ENCODE data around the gene TBC1D10A.
A peak's percentile ranks its signal among the peaks of the same experiment; 100 is the strongest.
"Not testable (repeated sequence)": the region's sequence is repeated elsewhere in the genome, so short reads cannot be mapped to it uniquely, and the experiment has no call there.

The TBC1D10A gene

GRCh38 chr22:30347255-30347892, 20.6 kb upstream of the TBC1D10A start:
- no peak for DNase-seq

- DNase-seq: peak; percentile 26
Measured at GRCh38 chr22:30344447-30345200, 17.9 kb upstream of the TBC1D10A start.

GRCh38 chr22:30340911-30341685, 14.4 kb upstream of the TBC1D10A start:
- DNase-seq: no peak

GRCh38 chr22:30338802-30339201, 12.1 kb upstream of the TBC1D10A start:
- no peak for DNase-seq

- DNase-seq: not testable (repeated sequence)
Measured at GRCh38 chr22:30338341-30338740, 11.6 kb upstream of the TBC1D10A start.

GRCh38 chr22:30337461-30337778, 10.7 kb upstream of the TBC1D10A start:
- DNase-seq: no peak

- no peak for DNase-seq
Measured at GRCh38 chr22:30336752-30337460, 10.2 kb upstream of the TBC1D10A start.

- DNase-seq: no peak
Measured at GRCh38 chr22:30335236-30335635, 8.5 kb upstream of the TBC1D10A start.

GRCh38 chr22:30334646-30335045, 7.9 kb upstream of the TBC1D10A start:
- no peak for DNase-seq

- DNase-seq: no peak
Measured at GRCh38 chr22:30333707-30334087, 7.0 kb upstream of the TBC1D10A start.

GRCh38 chr22:30332994-30333706, 6.4 kb upstream of the TBC1D10A start:
- no peak for DNase-seq

- DNase-seq: no peak
Measured at GRCh38 chr22:30332551-30332950, 5.8 kb upstream of the TBC1D10A start.

GRCh38 chr22:30328466-30329049, 1.8 kb upstream of the TBC1D10A start:
- no peak for DNase-seq

- no peak for DNase-seq
Measured at GRCh38 chr22:30327864-30328345, 1.2 kb upstream of the TBC1D10A start.

GRCh38 chr22:30326255-30326705, 461 bp downstream of the TBC1D10A start:
- no peak for DNase-seq

- DNase-seq: no peak
Measured at GRCh38 chr22:30325724-30326254, 952 bp downstream of the TBC1D10A start.

- DNase-seq: no peak
Measured at GRCh38 chr22:30325065-30325720, 1.5 kb downstream of the TBC1D10A start.

- DNase-seq: peak; percentile 52
Measured at GRCh38 chr22:30324014-30324730, 2.6 kb downstream of the TBC1D10A start.

- DNase-seq: no peak
Measured at GRCh38 chr22:30323246-30323645, 3.5 kb downstream of the TBC1D10A start.

- DNase-seq: no peak
Measured at GRCh38 chr22:30321461-30321860, 5.3 kb downstream of the TBC1D10A start.

Measured in CD4-positive, alpha-beta T cell treated with Interleukin-4 for 4 hours (primary cell).